Esophagus squamous epithelium (tissue), 5 donors: Measurements from ENCODE around the gene PDGFC. TPM values are rescaled to one million over a fixed set of nuclear protein-coding genes. Genes with fewer than 3 reads are reported as not detected.

Experiments
- DNase-seq: peaks from one replicate; lab custom pipeline; 2025; lab: John Stamatoyannopoulos, UW
- H3K27ac ChIP-seq, 4 donors: fragments of 200-600 bp; sonication (generic); one replicate each; pipeline ENCODE4 v1.5.1; 2016 to 2019; ENCODE audit warnings: mild to moderate bottlenecking in 1 of 4
- H3K27me3 ChIP-seq, 4 donors: fragments of 200-600 bp; sonication (generic); 1 replicate in 3 of 4; 2 replicates in 1 of 4; pipeline versions ENCODE4 v1.5.1 to v1.6.0; 2017 to 2021; ENCODE audit warnings: antibody characterized with exemption in 1 of 4
- H3K36me3 ChIP-seq, 3 donors: fragments of 200-600 bp; sonication (generic); one replicate each; pipeline ENCODE4 v1.5.1; 2016 to 2019
- H3K4me1 ChIP-seq, 3 donors: fragments of 200-600 bp; sonication (generic); one replicate each; pipeline ENCODE4 v1.5.1; 2017 to 2019
- H3K4me3 ChIP-seq, 4 donors: fragments of 200-600 bp; sonication (generic); 1 replicate in 3 of 4; 2 replicates in 1 of 4; pipeline ENCODE4 v1.5.1; 2016 to 2019; ENCODE audit warnings: mild to moderate bottlenecking in 2 of 4, moderate library complexity in 1 of 4
- H3K9me3 ChIP-seq, 3 donors: fragments of 200-600 bp; sonication (generic); one replicate each; pipeline ENCODE4 v1.5.1; 2016 to 2019
- POLR2A ChIP-seq, 4 donors: fragments of 450-650 bp; IDR thresholded peaks; one replicate each; pipeline ENCODE4 v1.6.1; 2017; ENCODE audit warnings: antibody characterized with exemption in 4 of 4, mild to moderate bottlenecking in 4 of 4, moderate library complexity in 3 of 4
- WGBS, 2 donors: methylation state at CpG; one replicate each; pipeline ENCODE4 v1.1.5; 2018; 5-methylcytosine and 5-hydroxymethylcytosine counted together
- intact Hi-C: fragments of 100-400 bp; cut with DNase I; formaldehyde crosslinking; loops from one replicate; pipeline ENCODE4 v1.15.0; 2022
- total RNA-seq, 4 donors: library from RNA; depleted of rRNA; stranded (reverse); fragments of >200 nt; gene quantifications; one replicate each; pipeline ENCODE4 v1.1.0, GENCODE V29; 2016
- TF ChIP-seq, protein P1 (sequence below), 6 experiments: fragments of 450-650 bp in 4 of 6; fragments of 200-600 bp in 2 of 6; sonication (generic) in 2 of 6; IDR thresholded peaks; one replicate each; pipeline ENCODE4 v1.5.1; 2016 to 2019; ENCODE audit warnings: antibody characterized with exemption in 6 of 6, mild to moderate bottlenecking in 4 of 6, moderate library complexity in 4 of 6
- donor health status: DM: yes; HTN: yes; CAD: no.

Gene PDGFC
- total RNA-seq, 4 donors from 2014 or later = 2.9 to 22.1 (median 7.7) TPM

DNA sequence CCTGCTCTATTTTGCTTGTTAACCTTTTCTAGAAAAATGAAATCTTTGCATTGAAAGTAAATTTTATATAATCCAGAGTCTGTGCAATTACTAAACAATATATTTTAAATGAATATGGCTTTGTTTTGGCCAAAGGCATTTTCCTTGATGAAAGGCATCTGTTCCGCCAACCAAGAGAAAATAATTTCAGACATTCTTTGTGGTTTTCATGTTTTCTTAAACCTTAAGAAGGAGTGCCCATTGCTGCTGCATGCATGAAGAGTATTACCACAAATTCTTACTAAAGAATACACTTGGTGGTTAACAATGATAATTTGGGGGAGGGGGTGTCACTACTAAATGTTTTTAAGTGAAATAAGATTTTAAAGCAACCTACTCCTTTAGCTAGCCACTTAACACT, 2.7 kb upstream of the PDGFC start:
- peaks cover 0 to 7% (median 0%) of the 10 kb centered on the region in 4 donors for H3K27me3 ChIP-seq
- no peak for TF ChIP-seq POLR2A (IDR thresholded peaks at IDR 0.05)
- TF ChIP-seq, protein P1, sequence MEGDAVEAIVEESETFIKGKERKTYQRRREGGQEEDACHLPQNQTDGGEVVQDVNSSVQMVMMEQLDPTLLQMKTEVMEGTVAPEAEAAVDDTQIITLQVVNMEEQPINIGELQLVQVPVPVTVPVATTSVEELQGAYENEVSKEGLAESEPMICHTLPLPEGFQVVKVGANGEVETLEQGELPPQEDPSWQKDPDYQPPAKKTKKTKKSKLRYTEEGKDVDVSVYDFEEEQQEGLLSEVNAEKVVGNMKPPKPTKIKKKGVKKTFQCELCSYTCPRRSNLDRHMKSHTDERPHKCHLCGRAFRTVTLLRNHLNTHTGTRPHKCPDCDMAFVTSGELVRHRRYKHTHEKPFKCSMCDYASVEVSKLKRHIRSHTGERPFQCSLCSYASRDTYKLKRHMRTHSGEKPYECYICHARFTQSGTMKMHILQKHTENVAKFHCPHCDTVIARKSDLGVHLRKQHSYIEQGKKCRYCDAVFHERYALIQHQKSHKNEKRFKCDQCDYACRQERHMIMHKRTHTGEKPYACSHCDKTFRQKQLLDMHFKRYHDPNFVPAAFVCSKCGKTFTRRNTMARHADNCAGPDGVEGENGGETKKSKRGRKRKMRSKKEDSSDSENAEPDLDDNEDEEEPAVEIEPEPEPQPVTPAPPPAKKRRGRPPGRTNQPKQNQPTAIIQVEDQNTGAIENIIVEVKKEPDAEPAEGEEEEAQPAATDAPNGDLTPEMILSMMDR (IDR thresholded peaks at IDR 0.05) = no peak
- intact Hi-C loops = loop anchor here (10.0 kb wide), 2 partner anchors 71 to 489 kb away; no protein-coding TSS in a partner anchor
- no peak overlapping the region for H3K4me3 ChIP-seq
- H3K27ac ChIP-seq = no peak overlapping the region
- H3K36me3 ChIP-seq = no peaks in the 10 kb centered on the region
- WGBS, 2 donors = 88 to 95% methylated on average over 1 of the region's 1 CpG
- peaks cover 6 to 27% (median 7%) of the 10 kb centered on the region in 3 donors for H3K4me1 ChIP-seq
- H3K9me3 ChIP-seq = no peaks in the 10 kb centered on the region
- DNase-seq = no peak

DNA sequence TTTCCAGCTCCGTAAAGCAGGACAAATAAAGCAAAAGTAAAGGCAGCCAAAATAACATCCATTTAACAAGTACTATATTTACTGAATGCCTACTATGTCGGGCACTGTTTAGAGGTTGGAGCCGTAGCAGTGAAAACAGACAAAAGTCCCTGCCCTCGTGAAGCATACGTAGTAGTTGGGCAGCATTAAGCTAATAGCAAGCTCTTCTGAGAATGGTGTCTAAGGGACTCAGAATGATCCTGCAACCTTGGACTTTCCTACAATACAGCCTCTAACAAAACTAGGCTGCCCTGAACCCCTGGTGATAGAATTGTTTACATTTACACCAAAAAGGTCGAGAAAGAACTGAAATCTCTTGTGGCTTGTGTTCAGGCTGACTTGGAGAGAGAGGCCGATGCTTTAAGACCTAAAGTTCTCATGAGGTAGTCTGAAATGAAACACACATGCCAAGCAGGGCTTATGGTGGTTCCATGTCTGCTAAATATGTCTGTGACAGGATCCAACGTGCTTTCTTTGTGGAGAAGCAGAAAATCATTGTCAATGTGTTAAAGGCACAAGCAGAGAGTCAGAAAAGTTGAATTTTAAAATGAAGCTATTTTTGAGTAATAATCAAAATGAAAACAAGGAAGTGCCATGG, 898 bp upstream of the PDGFC start:
- H3K4me1 ChIP-seq = peaks cover 6 to 39% (median 10%) of the 10 kb centered on the region in 3 donors

DNA sequence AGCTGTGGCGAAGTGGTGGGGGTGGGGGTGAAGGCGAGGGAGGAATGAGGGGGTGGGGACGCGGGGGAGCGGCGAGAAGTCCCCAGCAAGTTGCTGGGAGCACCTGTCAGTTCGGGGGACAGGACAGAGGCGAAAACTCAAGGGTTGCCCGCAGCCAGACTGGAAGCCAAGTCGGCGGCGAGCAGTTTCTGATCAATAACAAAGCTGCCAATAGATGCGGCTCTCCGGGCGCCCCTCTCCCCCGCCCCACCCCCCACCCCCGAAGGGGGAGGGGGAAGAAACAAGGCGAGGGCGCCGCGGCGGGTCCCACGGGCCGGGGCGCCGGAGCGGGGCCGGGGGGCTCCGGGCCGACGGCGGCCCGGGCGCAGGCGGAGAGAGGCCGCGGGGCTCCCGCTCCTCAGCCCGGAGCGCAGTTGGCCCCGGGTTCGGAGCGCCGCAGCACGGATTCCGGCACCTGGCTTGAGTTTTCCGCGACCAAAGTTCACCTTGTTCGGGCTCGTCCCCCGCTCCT, 379 bp downstream of the PDGFC start:
- no peaks in the 10 kb centered on the region for H3K9me3 ChIP-seq
- peaks cover 6 to 39% (median 10%) of the 10 kb centered on the region in 3 donors for H3K4me1 ChIP-seq
- H3K36me3 ChIP-seq = no peaks in the 10 kb centered on the region
- H3K4me3 ChIP-seq = peak overlapping the region; percentile 66 to 82 (median 72)
- WGBS, 2 donors = 0 to 2% methylated on average over 2 to 10 of the region's 51 CpGs
- no peak for DNase-seq
- peaks cover 0 to 7% (median 0%) of the 10 kb centered on the region in 4 donors for H3K27me3 ChIP-seq
- peak overlapping the region; percentile 80 to 90 (median 89) for H3K27ac ChIP-seq
- TF ChIP-seq, protein P1 (IDR thresholded peaks at IDR 0.05) = no peak
- no peak for TF ChIP-seq POLR2A (IDR thresholded peaks at IDR 0.05)
- intact Hi-C loops = loop anchor here (10.0 kb wide), 2 partner anchors 74 to 486 kb away; no protein-coding TSS in a partner anchor

More for the DNA sequence above, 898 bp upstream of the PDGFC start:
- no peak for TF ChIP-seq POLR2A (IDR thresholded peaks at IDR 0.05)
- TF ChIP-seq, protein P1 (IDR thresholded peaks at IDR 0.05) = no peak
- Histone ChIP-seq H3K9me3 (no peaks in the 10 kb centered on the region), H3K36me3 (no peaks in the 10 kb centered on the region), H3K27ac (peak overlapping the region; percentile 80 to 90 (median 89)), H3K4me3 (peak overlapping the region; percentile 66 to 82 (median 72)), H3K27me3 (peaks cover 0 to 7% (median 0%) of the 10 kb centered on the region in 4 donors)
- no peak for DNase-seq
- 8 to 14% methylated on average over 8 of the region's 8 CpGs for WGBS, 2 donors
- intact Hi-C loops = loop anchor here (10.0 kb wide), 2 partner anchors 72 to 488 kb away; no protein-coding TSS in a partner anchor

DNA sequence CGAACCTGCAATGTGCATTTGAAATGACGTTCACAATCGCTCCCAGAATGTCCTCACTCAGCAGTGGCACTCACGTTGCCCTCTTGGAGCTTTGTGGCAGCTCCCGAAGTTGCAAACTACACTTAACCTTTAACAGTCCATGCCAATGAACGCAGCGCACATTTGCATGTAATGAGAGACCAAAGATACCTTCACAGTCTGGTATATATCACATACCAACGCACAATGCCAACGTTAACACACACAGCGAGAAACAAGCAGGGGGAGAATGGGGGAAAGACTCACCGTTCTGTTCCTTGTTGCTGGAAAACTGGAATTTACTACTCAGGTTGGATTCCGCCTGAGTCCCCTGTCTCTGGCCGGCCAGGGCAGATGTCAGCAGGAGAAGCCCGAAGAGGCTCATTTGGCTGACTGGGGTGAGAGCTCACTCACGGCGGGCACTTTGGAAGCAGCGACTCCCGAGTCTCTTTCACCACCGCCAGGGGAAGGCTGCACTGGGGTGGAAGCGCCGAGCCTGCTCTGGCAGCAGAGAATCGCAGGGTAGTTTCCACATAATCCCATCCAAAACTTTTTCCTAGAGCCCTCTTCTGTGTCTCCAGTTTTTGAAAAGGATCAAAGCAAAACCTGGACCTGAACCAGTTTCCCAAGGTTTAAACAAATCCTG, 966 bp downstream of the PDGFC start:
- Histone ChIP-seq H3K27me3 (peaks cover 0 to 7% (median 0%) of the 10 kb centered on the region in 4 donors), H3K27ac (peak overlapping the region; percentile 80 to 90 (median 89)), H3K4me1 (peaks cover 6 to 39% (median 10%) of the 10 kb centered on the region in 3 donors), H3K4me3 (peak overlapping the region; percentile 66 to 82 (median 72)), H3K36me3 (no peaks in the 10 kb centered on the region), H3K9me3 (no peaks in the 10 kb centered on the region)
- DNase-seq = peak; percentile 1
- no peak for TF ChIP-seq POLR2A (IDR thresholded peaks at IDR 0.05)
- TF ChIP-seq, protein P1 (IDR thresholded peaks at IDR 0.05) = peak in 5 of 6 experiments; percentile 20 to 68 (median 54)
- intact Hi-C loops = loop anchor here (10.0 kb wide), 2 partner anchors 74 to 486 kb away; no protein-coding TSS in a partner anchor
- 1 to 3% methylated on average over 18 of the region's 22 CpGs for WGBS, 2 donors
